Anterior cingulate cortex (tissue), 58 donors: ENCODE measurements around the gene GALNT5.
A peak's percentile ranks its signal among the peaks of the same experiment; 100 is the strongest.

Source experiments
- DNase-seq, 58 donors: peaks; one replicate each; lab custom pipeline; 2025; lab: John Stamatoyannopoulos, UW

GALNT5 gene

GRCh38 chr2:157287160-157287559 lies 29.7 kb downstream of the GALNT5 start:
- DNase-seq, result no peak

- no peak for DNase-seq
Measured at GRCh38 chr2:157290525-157290924, 33.0 kb downstream of the GALNT5 start.

- no peak for DNase-seq
Measured at GRCh38 chr2:157291018-157291417, 33.5 kb downstream of the GALNT5 start.

GRCh38 chr2:157292853-157293252 lies 35.3 kb downstream of the GALNT5 start:
- no peak for DNase-seq

GRCh38 chr2:157296490-157296889 lies 39.0 kb downstream of the GALNT5 start:
- no peak for DNase-seq

GRCh38 chr2:157296958-157297357 lies 39.5 kb downstream of the GALNT5 start:
- DNase-seq, result no peak

- no peak for DNase-seq
Measured at GRCh38 chr2:157301307-157301706, 43.8 kb downstream of the GALNT5 start.

- peak in 11 of 58 donors; percentile 5 to 78 (median 18) for DNase-seq
Measured at GRCh38 chr2:157302492-157303099, 45.1 kb downstream of the GALNT5 start.

- no peak for DNase-seq
Measured at GRCh38 chr2:157303612-157304011, 46.1 kb downstream of the GALNT5 start.

- DNase-seq, result peak in 2 of 58 donors; percentile 23
Measured at GRCh38 chr2:157304811-157305722, 47.6 kb downstream of the GALNT5 start.

GRCh38 chr2:157305723-157306110 lies 48.2 kb downstream of the GALNT5 start:
- DNase-seq, result no peak

- DNase-seq, result no peak
Measured at GRCh38 chr2:157307021-157307420, 49.5 kb downstream of the GALNT5 start.

GRCh38 chr2:157309878-157310277 lies 52.4 kb downstream of the GALNT5 start:
- no peak for DNase-seq

- no peak for DNase-seq
Measured at GRCh38 chr2:157311706-157312105, 54.2 kb downstream of the GALNT5 start.

- no peak for DNase-seq
Measured at GRCh38 chr2:157312866-157313486, 55.5 kb downstream of the GALNT5 start.

- DNase-seq, result no peak
Measured at GRCh38 chr2:157315901-157316300, 58.4 kb downstream of the GALNT5 start.

- no peak for DNase-seq
Measured at GRCh38 chr2:157318884-157319283, 61.4 kb downstream of the GALNT5 start.

GRCh38 chr2:157319795-157320194 lies 62.3 kb downstream of the GALNT5 start:
- no peak for DNase-seq

- peak in 2 of 58 donors; percentile 14 to 40 for DNase-seq
Measured at GRCh38 chr2:157320409-157320808, 62.9 kb downstream of the GALNT5 start.

- DNase-seq, result no peak
Measured at GRCh38 chr2:157321466-157321865, 64.0 kb downstream of the GALNT5 start.

- no peak for DNase-seq
Measured at GRCh38 chr2:157322432-157322831, 64.9 kb downstream of the GALNT5 start.
